ENCODE data around the gene NCCRP1.
"Not testable (repeated sequence)": the region's sequence is repeated elsewhere in the genome, so short reads cannot be mapped to it uniquely, and the experiment has no call there.

The NCCRP1 gene

GRCh38 chr19:39202998-39203355 is 6.2 kb downstream of the NCCRP1 start:
- Histone ChIP-seq H3K4me1 (ENCODE audit: insufficient read depth, low read length) (no peaks in the 10 kb centered on the region), H3K9ac (ENCODE audit: low read length) (no peak overlapping the region), H3K9me3 (ENCODE audit: low read length) (no peaks in the 10 kb centered on the region), H3K27ac (ENCODE audit: low read depth, low read length) (no peak overlapping the region), H3K36me3 (ENCODE audit: insufficient read depth, low read length) (no peaks in the 10 kb centered on the region), H3K27me3 (ENCODE audit: control insufficient read depth in 1 of 2, insufficient read depth in 2 of 2, low read length in 2 of 2) (peaks cover 10 to 51% of the 10 kb centered on the region in 2 donors), H3K4me3 (ENCODE audit: low read depth in 1 of 2, low read length in 2 of 2) (no peak overlapping the region)

GRCh38 chr19:39203372-39204341 is 6.9 kb downstream of the NCCRP1 start, which contains the start of gene SYCN:
Gene SYCN, minus strand, starts transcription at chr19:39204263. Its CDS starts 9 bp downstream, at chr19:39204254.
- H3K4me3 ChIP-seq (ENCODE audit: low read depth in 1 of 2, low read length in 2 of 2), result no peak within 1 kb of the TSS
- H3K36me3 ChIP-seq (ENCODE audit: insufficient read depth, low read length), result no peaks in the 10 kb centered on the region
- H3K9ac ChIP-seq (ENCODE audit: low read length), result no peak within 1 kb of the TSS
- H3K27me3 ChIP-seq (ENCODE audit: control insufficient read depth in 1 of 2, insufficient read depth in 2 of 2, low read length in 2 of 2), result peaks cover 8 to 44% of the 10 kb centered on the region in 2 donors
- no peaks in the 10 kb centered on the region for H3K4me1 ChIP-seq (ENCODE audit: insufficient read depth, low read length)
- no peaks in the 10 kb centered on the region for H3K9me3 ChIP-seq (ENCODE audit: low read length)
- H3K27ac ChIP-seq (ENCODE audit: low read depth, low read length), result no peak within 1 kb of the TSS

GRCh38 chr19:39205449-39205764 is 8.6 kb downstream of the NCCRP1 start:
- peaks cover 8 to 33% of the 10 kb centered on the region in 2 donors for H3K27me3 ChIP-seq (ENCODE audit: control insufficient read depth in 1 of 2, insufficient read depth in 2 of 2, low read length in 2 of 2)
- no peak overlapping the region for H3K9ac ChIP-seq (ENCODE audit: low read length)
- no peaks in the 10 kb centered on the region for H3K36me3 ChIP-seq (ENCODE audit: insufficient read depth, low read length)
- H3K4me3 ChIP-seq (ENCODE audit: low read depth in 1 of 2, low read length in 2 of 2), result no peak overlapping the region
- H3K9me3 ChIP-seq (ENCODE audit: low read length), result no peaks in the 10 kb centered on the region
- no peak overlapping the region for H3K27ac ChIP-seq (ENCODE audit: low read depth, low read length)
- no peaks in the 10 kb centered on the region for H3K4me1 ChIP-seq (ENCODE audit: insufficient read depth, low read length)

- Histone ChIP-seq H3K27ac (ENCODE audit: low read depth, low read length) (no peak overlapping the region), H3K4me1 (ENCODE audit: insufficient read depth, low read length) (no peaks in the 10 kb centered on the region), H3K36me3 (ENCODE audit: insufficient read depth, low read length) (no peaks in the 10 kb centered on the region), H3K27me3 (ENCODE audit: control insufficient read depth in 1 of 2, insufficient read depth in 2 of 2, low read length in 2 of 2) (peaks cover 8 to 26% of the 10 kb centered on the region in 2 donors), H3K9me3 (ENCODE audit: low read length) (no peaks in the 10 kb centered on the region), H3K4me3 (ENCODE audit: low read depth in 1 of 2, low read length in 2 of 2) (no peak overlapping the region), H3K9ac (ENCODE audit: low read length) (no peak overlapping the region)
These were observed 9.4 kb downstream of the NCCRP1 start for GRCh38 chr19:39206122-39206521.

GRCh38 chr19:39207293-39207836 is 10.6 kb downstream of the NCCRP1 start:
- Histone ChIP-seq H3K9me3 (ENCODE audit: low read length) (no peaks in the 10 kb centered on the region), H3K9ac (ENCODE audit: low read length) (no peak overlapping the region), H3K4me3 (ENCODE audit: low read depth in 1 of 2, low read length in 2 of 2) (no peak overlapping the region), H3K36me3 (ENCODE audit: insufficient read depth, low read length) (no peaks in the 10 kb centered on the region), H3K27ac (ENCODE audit: low read depth, low read length) (no peak overlapping the region), H3K27me3 (ENCODE audit: control insufficient read depth in 1 of 2, insufficient read depth in 2 of 2, low read length in 2 of 2) (peaks cover 8 to 21% of the 10 kb centered on the region in 2 donors), H3K4me1 (ENCODE audit: insufficient read depth, low read length) (no peaks in the 10 kb centered on the region)

GRCh38 chr19:39208175-39208795 is 11.5 kb downstream of the NCCRP1 start:
- Histone ChIP-seq H3K9ac (ENCODE audit: low read length) (no peak overlapping the region), H3K36me3 (ENCODE audit: insufficient read depth, low read length) (no peaks in the 10 kb centered on the region), H3K4me3 (ENCODE audit: low read depth in 1 of 2, low read length in 2 of 2) (no peak overlapping the region), H3K27me3 (ENCODE audit: control insufficient read depth in 1 of 2, insufficient read depth in 2 of 2, low read length in 2 of 2) (peaks cover 0 to 12% of the 10 kb centered on the region in 2 donors), H3K9me3 (ENCODE audit: low read length) (no peaks in the 10 kb centered on the region), H3K27ac (ENCODE audit: low read depth, low read length) (no peak overlapping the region), H3K4me1 (ENCODE audit: insufficient read depth, low read length) (no peaks in the 10 kb centered on the region)

- Histone ChIP-seq H3K27me3 (ENCODE audit: control insufficient read depth in 1 of 2, insufficient read depth in 2 of 2, low read length in 2 of 2) (peaks cover 0 to 3% of the 10 kb centered on the region in 2 donors), H3K36me3 (ENCODE audit: insufficient read depth, low read length) (no peaks in the 10 kb centered on the region), H3K9me3 (ENCODE audit: low read length) (no peaks in the 10 kb centered on the region), H3K27ac (ENCODE audit: low read depth, low read length) (no peak overlapping the region), H3K4me1 (ENCODE audit: insufficient read depth, low read length) (no peaks in the 10 kb centered on the region), H3K4me3 (ENCODE audit: low read depth in 1 of 2, low read length in 2 of 2) (no peak overlapping the region), H3K9ac (ENCODE audit: low read length) (no peak overlapping the region)
These were observed 12.4 kb downstream of the NCCRP1 start for GRCh38 chr19:39209196-39209595.

- Histone ChIP-seq H3K4me3 (ENCODE audit: low read depth in 1 of 2, low read length in 2 of 2) (no peak overlapping the region), H3K36me3 (ENCODE audit: insufficient read depth, low read length) (no peaks in the 10 kb centered on the region), H3K4me1 (ENCODE audit: insufficient read depth, low read length) (no peaks in the 10 kb centered on the region), H3K27me3 (ENCODE audit: control insufficient read depth in 1 of 2, insufficient read depth in 2 of 2, low read length in 2 of 2) (no peaks in the 10 kb centered on the region), H3K27ac (ENCODE audit: low read depth, low read length) (no peak overlapping the region), H3K9me3 (ENCODE audit: low read length) (no peaks in the 10 kb centered on the region), H3K9ac (ENCODE audit: low read length) (no peak overlapping the region)
These were observed 15.1 kb downstream of the NCCRP1 start for GRCh38 chr19:39211731-39212374.

GRCh38 chr19:39212375-39212742 is 15.6 kb downstream of the NCCRP1 start:
- Histone ChIP-seq H3K4me1 (ENCODE audit: insufficient read depth, low read length) (no peaks in the 10 kb centered on the region), H3K27ac (ENCODE audit: low read depth, low read length) (no peak overlapping the region), H3K9ac (ENCODE audit: low read length) (no peak overlapping the region), H3K4me3 (ENCODE audit: low read depth in 1 of 2, low read length in 2 of 2) (no peak overlapping the region), H3K9me3 (ENCODE audit: low read length) (no peaks in the 10 kb centered on the region), H3K36me3 (ENCODE audit: insufficient read depth, low read length) (no peaks in the 10 kb centered on the region), H3K27me3 (ENCODE audit: control insufficient read depth in 1 of 2, insufficient read depth in 2 of 2, low read length in 2 of 2) (no peaks in the 10 kb centered on the region)

GRCh38 chr19:39215323-39215722 is 18.6 kb downstream of the NCCRP1 start:
- H3K9me3 ChIP-seq (ENCODE audit: low read length); H3K36me3 ChIP-seq (ENCODE audit: insufficient read depth, low read length); H3K4me3 ChIP-seq (ENCODE audit: low read depth in 1 of 2, low read length in 2 of 2); H3K9ac ChIP-seq (ENCODE audit: low read length); H3K27me3 ChIP-seq (ENCODE audit: control insufficient read depth in 1 of 2, insufficient read depth in 2 of 2, low read length in 2 of 2); H3K27ac ChIP-seq (ENCODE audit: low read depth, low read length); H3K4me1 ChIP-seq (ENCODE audit: insufficient read depth, low read length): not testable (repeated sequence)

GRCh38 chr19:39217094-39217493 is 20.3 kb downstream of the NCCRP1 start:
- Histone ChIP-seq H3K4me1 (ENCODE audit: insufficient read depth, low read length) (no peaks in the 10 kb centered on the region), H3K9me3 (ENCODE audit: low read length) (no peaks in the 10 kb centered on the region), H3K4me3 (ENCODE audit: low read depth in 1 of 2, low read length in 2 of 2) (no peak overlapping the region), H3K36me3 (ENCODE audit: insufficient read depth, low read length) (no peaks in the 10 kb centered on the region), H3K9ac (ENCODE audit: low read length) (no peak overlapping the region), H3K27me3 (ENCODE audit: control insufficient read depth in 1 of 2, insufficient read depth in 2 of 2, low read length in 2 of 2) (peaks cover 0 to 4% of the 10 kb centered on the region in 2 donors), H3K27ac (ENCODE audit: low read depth, low read length) (no peak overlapping the region)

Measured in muscle layer of colon (tissue), 2 donors.